HL-60/S4 treated with phorbol 12-myristate 13-acetate at 8.2 ng/mL for 4 days and 3 days (cell line): ENCODE results near the gene NDUFB10.
"Not testable (repeated sequence)": the region's sequence is repeated elsewhere in the genome, so short reads cannot be mapped to it uniquely, and the experiment has no call there.

ENCODE experiments used
- in situ Hi-C: fragments of 300-500 bp; cut with MboI; formaldehyde crosslinking; loops from 2 replicates; pipeline ENCODE4 v1.15.0; 2022; ENCODE audit warnings: low sequenced_read_pairs

Gene NDUFB10

DNA sequence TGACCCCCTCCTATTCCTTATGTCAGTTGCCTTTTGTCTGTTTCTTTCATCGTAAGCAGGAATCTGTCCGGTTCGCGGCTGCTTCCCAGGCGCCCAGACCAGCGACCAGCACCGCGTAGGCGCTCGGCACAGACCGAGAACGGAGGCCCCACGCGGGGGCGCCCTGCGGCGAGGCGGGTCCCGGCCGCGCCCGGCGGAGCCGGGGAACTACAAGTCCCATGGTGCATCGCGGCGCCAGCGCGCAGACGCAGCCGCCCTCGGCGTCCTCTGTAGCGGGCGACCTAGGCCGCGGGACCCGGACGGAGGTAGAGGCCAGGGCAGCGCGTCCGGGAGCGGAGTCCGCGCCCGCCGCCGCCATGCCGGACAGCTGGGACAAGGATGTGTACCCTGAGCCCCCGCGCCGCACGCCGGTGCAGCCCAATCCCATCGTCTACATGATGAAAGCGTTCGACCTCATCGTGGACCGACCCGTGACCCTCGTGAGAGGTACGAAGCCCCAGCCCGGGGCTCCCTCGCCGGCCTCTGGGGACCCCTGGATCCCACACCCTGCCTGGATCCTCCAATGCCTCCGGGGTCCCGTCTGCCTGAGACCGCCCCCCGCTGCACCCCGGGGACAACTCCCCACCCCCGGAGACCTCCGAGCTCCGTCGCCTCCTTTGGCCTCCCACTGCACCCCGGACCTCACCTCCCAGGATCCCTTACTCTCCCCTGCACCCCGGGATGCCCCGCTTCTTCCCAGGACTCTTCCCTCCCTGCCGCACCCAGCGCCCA lies at the start of gene NDUFB10:
Gene NDUFB10, plus strand, starts transcription at position 270 of the 771 bp plus-strand sequence. Its CDS starts 87 bp downstream, at position 357.
- in situ Hi-C loops, result no loop called here

DNA sequence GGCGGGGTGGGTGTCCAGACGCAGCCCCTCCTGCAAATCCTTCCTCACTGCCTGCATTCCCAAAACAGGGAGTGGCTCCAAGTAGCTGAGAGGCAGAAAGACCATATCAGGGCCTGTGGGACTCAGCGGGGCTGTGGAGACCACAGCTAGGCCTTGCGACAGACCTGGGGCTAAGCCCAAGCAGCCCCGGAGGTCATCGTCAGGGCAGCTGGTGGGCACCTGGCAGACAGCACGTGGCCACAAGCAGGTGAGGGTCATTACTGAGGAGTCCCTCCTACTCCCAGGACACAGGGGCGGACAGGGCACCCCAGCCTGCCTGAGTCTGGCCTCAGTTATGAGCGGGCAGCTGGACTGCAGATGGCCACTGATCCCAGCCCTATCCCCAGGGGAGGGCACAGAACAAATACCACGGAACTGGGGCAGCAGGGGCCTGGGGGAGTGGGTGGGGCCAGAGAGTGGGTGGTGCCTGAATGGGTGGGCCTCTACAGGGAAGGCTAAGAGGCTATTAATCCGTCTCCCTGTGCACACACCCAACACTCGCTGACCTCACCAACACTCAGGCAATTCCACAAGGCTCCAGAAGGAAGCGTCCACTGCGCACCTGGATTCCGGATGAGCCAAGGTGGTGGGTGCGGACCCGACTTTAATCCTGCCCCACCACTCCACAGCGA lies 49.6 kb upstream of the NDUFB10 start:
- in situ Hi-C loops, result no loop called here

DNA sequence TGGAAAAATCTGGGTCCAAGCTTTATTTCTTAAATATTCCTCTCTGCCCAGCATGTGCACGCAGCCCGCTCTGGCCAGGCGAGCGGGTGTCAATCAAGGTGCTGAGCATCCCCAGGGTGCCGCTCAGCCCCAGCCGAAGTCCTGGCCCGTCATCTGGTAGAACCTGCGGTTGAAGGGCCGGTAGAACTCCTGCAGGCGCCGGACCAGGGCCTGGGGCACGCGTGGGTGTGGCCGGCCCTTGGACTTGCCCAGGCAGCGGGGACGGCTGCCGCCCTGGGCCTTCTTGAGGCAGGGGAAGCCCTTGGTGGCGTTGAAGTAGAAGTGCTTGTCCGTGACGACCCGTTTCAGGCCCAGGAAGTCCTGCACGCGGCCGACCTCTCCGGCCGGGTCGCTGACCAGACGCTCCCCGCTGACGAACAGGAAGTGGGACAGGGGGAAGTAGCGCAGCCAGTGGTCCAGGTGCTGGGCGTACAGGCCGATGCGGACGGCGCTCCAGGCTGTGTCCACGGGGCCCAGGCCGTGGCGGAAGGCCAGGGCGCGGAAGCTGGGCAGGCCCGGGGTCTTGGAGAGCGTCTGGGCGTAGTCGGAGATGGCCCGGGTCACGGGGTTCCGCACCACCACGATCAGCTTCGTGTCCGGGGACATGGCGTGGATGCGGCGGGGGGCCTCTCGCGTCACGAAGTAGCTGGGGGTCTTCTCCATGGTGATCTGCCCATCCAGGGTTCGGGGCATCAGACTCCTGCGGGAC lies 47.7 kb upstream of the NDUFB10 start:
- in situ Hi-C loops, result no loop called here

DNA sequence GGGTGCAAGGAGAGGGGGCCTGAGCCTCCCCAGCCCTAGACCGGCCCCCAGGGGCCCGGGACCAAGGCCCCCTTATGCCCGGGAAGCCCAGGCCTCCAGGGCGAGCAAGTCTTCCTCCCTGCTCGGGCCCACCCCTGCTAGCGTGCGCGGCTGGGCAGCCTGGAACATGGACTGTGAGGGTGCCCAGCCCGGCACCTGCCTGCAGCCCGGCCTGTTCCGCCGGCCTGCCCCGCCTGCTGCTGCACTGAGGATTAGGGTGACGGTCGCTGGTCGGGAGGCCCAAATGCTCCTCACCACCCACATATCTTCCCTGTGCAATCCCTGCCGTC lies 47.2 kb upstream of the NDUFB10 start:
- in situ Hi-C loops, result no loop called here

DNA sequence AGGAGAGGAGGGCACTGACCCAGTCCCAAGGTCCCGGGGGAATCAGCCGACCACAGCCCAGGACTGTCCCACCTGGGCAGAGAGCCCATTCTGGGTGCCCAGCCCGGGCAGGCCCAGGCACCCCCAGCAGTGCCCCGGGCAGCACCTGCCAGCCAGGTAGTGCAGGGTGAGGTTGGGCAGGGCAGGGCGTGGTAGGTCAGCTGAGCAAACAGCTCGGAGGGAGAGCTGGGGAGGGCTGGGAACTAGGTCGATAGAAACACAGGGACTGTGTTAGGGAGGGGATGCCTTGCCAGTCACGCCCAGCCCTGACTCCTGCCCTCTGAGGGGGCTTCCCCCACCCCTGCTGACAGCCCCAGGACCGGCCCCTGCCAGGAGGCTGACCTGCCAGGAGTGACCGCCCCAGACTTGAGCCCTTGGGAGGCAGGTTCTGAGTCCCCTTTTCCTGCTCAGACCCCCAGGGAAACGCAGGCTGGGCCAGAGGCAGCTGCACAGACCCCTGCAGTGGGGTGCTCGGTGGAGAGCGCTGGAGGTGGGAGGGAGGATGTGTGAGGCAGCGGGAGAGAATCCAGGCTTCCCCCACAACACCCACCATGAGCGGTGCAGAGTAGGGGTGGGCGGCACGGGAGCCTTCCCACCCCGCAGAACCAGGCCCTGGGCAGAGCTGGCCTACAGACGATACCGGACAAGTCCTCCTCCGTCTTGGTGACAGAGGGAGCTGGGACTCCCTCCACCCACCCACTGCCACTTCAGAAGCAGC lies 45.8 kb upstream of the NDUFB10 start:
- in situ Hi-C loops, result no loop called here

DNA sequence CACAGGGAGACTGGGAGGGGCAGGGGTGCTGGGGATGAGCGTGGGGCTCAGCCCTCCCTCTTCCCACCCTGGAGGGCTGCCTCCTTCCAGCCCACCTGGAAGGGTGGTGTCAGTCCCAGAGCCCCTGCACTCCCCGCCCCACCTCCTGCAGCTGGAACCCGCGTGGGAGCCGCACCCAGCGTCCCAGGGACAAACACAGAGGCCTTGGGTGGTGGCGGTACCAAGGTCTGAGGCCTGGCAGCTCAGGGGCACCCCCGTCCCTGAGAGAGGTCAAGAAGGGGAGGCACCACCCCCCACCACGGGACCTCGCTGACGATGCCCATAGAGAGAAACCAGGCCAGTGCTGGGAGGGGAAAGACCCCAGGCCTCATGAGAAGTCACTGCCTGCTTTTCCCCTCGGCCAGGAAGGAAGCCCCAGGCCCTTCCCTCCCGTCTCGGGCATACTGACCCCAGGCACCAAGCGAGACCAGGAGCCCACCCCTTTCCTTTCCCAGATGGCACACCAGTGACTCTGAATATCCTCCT lies 45.2 kb upstream of the NDUFB10 start:
- in situ Hi-C loops, result no loop called here

DNA sequence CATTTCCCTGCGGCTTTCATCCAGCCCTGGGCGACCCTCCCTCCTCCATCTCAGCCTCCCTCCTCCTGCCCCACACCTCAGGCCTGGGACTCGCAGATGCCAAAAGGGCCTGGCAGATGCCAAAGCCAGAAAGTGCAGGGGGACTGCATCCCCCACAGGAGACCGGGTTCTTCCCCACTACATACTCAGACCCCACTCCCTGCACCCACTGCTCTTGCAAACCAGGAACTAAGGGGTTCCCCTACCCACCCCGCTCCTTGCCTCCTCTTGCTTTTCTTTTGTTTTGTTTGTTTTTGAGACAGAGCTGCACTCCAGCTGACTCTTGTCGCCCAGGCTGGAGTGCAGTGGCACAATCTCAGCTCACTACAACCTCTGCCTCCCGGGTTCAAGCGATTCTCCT lies 44.4 kb upstream of the NDUFB10 start:
- in situ Hi-C loops, result no loop called here

DNA sequence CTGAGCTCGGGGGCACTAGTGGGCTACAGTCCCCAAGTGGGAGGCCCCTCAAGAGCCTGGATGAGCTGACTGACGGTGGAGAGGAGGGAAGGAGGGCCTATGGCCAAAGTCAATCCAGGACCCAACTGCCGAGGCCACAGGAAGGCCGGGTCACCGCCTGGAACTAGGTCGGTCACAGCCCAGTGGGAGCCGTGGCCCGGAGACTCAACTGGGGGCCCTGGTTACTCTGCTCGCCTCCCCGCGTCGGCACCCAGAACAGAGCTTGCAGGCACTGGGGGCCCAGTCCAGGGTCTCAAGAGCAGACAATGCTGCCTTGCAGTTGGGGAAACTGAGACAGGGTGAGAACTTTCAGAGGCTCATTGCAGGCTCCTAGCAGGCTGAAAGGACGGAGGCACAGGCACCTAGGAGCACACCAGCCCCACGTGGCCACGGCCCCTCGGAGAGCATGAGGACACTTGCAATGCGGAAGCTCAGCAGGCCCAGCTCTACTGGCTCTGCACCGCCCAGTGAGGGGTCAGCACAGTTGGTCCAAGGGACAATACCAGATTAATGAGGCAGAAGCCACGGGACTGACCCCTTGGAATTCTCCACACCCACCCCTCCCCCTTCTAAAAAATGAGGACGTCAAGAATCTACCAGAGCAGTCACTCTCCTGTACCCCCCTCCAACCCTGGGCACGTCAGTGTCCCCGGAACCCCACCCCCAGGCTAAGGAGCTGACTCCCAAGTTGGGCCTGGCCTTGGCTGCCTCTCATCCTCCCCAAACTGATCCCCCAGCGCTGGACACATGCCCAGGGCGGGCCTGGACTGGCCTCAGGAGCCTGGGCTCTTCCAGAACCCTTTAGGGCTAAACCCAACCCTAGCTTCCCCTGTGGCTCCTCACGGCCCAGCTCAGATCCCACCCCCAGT lies 43.4 kb upstream of the NDUFB10 start:
- in situ Hi-C loops, result no loop called here

DNA sequence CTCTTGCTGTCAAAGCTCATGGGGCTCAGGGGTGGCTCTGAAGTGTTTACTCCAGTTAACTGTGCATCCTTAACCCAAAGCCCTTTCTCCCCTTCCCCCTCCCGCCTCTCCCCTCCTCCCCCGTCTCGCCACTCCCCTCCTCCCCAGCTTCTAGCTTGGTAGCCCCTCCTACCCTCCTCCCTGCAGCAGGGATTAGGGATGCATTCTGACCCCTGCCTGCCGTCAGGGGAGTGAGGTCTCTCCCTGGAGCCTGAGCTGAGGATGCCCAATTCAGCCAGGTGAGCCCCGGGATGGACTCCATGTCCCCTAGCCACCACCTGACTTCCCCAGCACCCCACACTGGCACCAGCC lies 42.7 kb upstream of the NDUFB10 start:
- in situ Hi-C loops, result no loop called here

DNA sequence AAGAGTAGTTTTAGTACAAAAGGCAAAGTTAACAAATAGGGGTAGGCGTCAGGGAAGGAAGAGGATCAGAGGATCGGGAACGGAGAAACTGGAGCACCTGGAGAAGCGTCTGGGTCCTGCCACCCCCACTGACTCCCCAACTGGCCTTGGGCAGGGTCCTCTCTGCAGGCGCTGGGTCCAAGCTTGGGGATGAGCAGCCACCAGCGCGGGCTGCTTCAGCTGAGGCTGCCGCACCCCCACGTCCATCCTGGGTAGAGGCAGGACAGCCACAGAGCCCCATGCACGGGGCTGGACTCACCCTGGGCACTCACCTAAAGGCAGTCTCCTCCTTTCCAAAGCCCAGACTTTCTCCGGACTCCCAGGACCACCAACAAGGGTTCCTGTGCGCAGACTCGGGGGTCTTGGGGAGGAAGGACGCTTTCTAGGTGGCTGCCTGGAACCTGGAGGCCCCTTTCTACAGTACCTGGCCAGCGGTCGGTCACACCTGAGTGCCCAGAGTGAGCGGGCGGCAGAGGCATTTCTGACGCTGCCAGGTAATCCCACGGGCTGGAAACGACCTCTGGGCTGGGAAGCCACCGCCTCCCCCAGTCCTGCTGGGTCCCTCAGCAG lies 42.2 kb upstream of the NDUFB10 start:
- in situ Hi-C loops, result no loop called here

DNA sequence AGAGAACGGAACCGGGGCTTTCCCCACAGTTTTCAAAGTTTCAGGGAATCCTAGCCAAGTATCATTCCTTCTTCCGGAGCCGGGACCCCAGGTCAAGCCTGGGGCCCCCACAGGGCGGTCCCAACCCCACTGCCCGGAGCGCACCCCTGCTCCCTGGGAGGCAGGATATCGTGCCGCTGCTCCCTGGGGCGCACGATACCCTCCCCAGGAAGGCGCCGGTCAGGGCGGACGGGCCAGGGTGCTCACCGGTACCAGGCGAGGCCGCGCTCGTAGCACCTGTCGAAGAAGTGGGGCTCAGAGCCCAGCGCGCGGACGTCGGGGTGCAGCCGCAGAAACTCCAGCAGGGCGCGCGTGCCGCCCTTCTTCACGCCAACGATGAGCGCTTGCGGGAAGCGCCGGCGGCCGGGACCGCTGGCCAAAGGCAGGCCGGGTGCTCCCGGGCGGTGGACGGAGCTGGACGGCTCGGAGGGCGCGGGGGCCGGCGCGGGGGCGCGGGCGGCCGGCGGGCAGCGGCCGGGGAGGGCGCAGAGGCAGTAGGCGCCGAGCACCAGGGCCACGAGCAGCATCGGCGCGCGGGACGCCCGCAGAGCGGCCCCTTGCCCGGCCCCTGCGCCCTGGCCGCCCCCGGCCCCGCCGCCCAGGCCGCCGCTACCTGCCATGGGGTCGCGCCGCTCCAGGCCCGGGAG lies 41.5 kb upstream of the NDUFB10 start:
- in situ Hi-C loops, result no loop called here

DNA sequence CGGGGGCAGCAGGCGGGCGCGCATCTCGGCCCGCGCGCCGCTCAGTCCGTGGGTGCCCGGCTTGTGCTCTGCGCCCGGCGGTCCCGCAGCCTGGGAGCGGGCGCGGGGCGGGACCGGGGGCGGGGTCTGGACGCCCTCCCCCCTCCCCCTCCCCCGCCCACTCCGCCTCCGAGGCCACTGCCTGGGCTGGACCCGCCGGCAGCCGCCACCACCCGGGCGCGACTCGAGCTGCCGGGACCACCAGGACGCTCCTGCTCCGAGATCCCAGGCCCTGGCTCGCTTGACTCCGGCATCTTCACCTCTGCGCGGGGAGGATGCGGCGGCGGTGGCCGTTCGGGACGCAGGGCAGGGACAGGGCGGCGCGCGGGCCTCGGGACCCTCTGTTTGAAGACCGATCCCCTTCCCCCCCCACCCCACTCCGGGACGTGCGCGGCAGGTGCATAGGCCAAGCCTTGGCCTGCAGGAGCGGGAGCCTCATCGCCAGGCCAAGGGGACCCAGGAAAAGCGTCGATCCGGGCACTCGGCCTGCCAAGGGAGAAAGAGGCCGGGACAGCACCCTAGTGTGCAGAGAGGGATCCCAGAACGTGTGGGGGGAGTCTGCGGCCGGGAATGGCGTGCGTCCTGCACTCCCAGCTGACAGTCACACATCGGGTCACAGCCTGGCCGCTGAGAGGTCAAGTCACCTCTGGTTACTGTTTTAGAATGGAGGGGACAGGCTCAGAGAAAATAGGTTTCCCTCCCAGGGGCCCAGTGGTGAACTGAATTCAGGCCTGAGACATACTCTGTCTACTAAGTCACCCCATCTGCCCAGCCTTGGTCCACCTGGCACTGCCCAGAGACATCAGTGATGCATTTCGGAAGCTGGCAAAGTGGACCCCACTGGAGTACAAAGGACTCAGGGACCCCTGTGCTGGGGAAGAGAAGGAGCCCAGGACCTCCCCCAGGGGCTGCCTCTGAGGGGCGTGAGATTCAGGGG lies 40.7 kb upstream of the NDUFB10 start, which contains the start of gene HS3ST6:
Gene HS3ST6, minus strand, starts transcription at position 65 of the 976 bp plus-strand sequence. CDS start 92 bp downstream, outside the sequence.
- in situ Hi-C loops, result no loop called here

DNA sequence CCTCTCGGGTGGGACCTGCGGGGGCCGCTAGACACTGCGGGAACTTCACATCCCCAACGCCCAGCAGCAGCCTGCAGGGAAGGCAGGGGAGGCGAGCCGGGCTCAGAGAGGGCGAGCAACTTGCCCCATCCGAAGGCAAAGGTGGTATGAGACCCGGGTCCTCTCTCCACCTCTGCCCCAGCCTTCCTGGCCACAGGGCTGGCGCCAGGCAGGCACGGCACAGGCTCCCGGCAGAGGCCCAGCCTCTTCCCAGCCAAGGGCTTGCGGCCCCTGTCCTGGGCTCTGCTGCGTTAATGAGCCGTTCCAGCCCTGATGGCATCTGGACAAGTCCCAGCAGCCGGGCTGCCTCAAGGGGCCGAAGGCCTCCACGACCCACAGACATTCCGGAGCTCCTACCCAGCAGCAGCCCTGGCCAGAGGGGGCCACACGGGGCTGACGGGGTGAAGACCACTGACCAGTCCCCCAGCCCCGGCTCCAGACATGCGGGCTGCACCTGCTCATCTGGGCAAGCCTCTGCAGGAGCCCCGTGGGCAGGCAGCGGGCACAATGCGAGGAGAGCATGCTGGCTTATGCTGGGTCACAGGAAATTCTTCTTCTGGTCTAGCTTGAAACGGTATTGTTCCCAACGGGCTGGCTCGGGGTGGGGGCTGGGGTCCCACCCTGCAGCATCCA lies 39.9 kb upstream of the NDUFB10 start:
- in situ Hi-C loops, result no loop called here

DNA sequence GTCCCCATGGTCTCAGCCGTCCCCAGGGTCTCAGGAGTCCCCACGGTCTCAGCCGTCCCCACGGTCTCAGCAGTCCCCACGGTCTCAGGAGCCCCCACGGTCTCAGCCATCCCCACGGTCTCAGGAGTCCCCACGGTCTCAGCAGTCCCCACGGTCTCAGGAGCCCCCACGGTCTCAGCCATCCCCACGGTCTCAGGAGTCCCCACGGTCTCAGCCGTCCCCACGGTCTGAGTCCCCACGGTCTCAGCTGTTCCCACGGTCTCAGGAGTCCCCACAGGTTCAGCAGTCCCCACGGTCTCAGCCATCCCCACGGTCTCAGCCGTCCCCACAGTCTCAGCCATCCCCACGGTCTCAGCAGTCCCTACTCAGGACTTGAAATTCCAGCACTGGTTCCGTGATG lies 39.2 kb upstream of the NDUFB10 start:
- in situ Hi-C loops, result not testable (repeated sequence)

DNA sequence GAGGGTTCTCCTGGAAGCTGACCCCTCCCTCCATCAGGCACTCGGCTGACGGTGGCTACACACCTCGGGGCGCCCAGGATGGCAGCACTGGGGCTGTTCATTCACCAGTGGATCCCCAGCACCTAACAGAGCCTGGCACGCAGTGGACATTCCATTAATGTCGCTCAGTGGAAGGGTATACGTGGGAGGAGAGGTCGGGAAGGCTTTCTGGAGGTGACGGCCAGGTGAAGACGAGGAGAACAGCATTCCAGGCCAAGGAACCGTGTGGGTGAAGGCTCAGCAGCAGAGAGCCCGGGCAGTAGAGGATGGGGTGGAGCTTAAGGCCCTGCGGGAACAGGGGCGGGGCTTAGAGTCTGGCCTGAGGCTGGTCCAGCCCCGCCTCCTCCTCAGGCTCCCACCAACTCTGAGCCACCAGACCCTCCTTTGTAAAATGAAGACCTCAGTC lies 38.6 kb upstream of the NDUFB10 start:
- in situ Hi-C loops, result no loop called here

DNA sequence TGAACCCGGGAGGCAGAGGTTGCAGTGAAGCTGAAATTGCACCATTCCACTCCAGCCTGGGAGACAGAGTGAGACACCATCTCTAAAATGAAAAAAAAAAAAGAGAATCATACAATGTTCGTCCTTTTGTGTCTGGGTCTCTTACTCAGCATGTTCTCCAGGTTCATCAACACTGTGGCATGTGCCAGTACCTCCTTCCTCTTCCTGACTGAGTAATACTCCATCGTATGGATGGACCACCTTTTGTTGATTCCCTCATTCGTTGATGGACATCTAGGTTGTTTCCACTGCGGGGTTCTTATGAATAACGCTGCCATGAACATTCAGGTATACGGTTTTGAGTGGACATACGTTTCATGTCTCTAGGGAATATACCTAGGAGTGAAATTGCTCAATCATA lies 37.0 kb upstream of the NDUFB10 start:
- in situ Hi-C loops, result no loop called here
